Measurements from ENCODE around the gene LAMC2.
A peak's percentile ranks its signal among the peaks of the same experiment; 100 is the strongest.
"Not testable (repeated sequence)": the region's sequence is repeated elsewhere in the genome, so short reads cannot be mapped to it uniquely, and the experiment has no call there.

LAMC2 gene

DNA sequence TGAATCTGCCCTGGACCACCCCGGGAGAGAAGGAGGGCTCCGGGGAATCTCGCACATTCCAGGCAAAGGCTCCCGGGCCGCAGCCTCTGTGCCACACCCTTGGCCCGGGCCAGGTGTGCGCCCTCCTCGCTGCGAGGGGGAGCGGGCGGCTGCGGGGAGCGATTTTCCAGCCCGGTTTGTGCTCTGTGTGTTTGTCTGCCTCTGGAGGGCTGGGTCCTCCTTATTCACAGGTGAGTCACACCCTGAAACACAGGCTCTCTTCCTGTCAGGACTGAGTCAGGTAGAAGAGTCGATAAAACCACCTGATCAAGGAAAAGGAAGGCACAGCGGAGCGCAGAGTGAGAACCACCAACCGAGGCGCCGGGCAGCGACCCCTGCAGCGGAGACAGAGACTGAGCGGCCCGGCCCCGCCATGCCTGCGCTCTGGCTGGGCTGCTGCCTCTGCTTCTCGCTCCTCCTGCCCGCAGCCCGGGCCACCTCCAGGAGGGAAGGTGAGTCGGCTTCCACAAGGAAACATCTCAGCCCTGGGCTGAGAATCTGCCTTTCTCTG is at the start of gene LAMC2:
LAMC2 (plus strand) TSS at position 324 of the 550 bp plus-strand sequence; CDS start at position 413, 89 bp downstream.
- Mint-ChIP-seq H3K4me3 (peak within 1 kb of the TSS; percentile 48), H3K36me3 (peaks cover 3% of the 10 kb centered on the region), H3K9me3 (ENCODE audit: low read depth) (no peaks in the 10 kb centered on the region), H3K27me3 (peaks cover 23% of the 10 kb centered on the region), H3K4me1 (ENCODE audit: low read depth) (peaks cover 12% of the 10 kb centered on the region), H3K27ac (no peak within 1 kb of the TSS)

DNA sequence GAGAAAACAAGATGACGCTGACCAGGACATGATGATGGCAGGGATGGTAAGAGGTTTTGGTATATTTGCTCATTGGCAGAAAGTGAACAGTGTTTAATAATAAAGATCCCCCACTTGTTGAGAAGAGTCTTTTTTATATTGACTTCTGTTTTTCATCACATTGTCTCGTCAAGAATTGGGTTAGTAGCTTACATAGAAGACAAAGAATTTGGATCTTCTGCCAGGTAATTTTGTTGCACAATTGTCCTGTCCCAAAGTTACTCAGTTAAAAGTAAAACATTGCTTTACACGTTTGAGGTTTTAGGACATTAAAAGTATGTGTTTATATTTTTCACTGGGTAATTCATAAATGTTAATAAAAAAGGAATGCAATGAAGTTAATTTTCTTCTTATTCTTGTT is 48.3 kb upstream of the LAMC2 start:
- Mint-ChIP-seq H3K4me1 (ENCODE audit: low read depth) (no peaks in the 10 kb centered on the region), H3K27ac (no peak overlapping the region), H3K4me3 (no peak overlapping the region), H3K27me3 (peaks cover 4% of the 10 kb centered on the region), H3K36me3 (no peaks in the 10 kb centered on the region), H3K9me3 (ENCODE audit: low read depth) (no peaks in the 10 kb centered on the region)

DNA sequence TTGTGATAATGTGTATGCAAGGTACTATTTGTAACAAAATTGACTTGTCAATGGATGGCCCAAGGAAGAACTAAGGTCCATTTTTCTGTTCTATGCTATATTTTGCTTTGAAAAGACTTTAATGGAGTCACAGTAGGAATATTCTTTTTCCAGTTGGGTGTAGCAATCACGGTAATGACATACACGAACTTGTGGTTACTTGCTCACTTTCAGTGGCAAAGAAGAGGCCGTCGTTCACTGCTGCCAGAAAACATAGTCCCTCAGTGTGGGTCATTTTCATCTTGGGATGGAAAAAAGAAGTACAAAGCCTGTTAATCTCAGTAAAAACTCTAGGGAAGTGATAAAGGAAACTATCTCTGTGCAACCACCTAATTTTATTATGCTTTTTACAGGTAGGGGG is 47.8 kb upstream of the LAMC2 start:
- Mint-ChIP-seq H3K4me3 (no peak overlapping the region), H3K4me1 (ENCODE audit: low read depth) (no peaks in the 10 kb centered on the region), H3K27ac (no peak overlapping the region), H3K9me3 (ENCODE audit: low read depth) (no peaks in the 10 kb centered on the region), H3K27me3 (peaks cover 4% of the 10 kb centered on the region), H3K36me3 (no peaks in the 10 kb centered on the region)

DNA sequence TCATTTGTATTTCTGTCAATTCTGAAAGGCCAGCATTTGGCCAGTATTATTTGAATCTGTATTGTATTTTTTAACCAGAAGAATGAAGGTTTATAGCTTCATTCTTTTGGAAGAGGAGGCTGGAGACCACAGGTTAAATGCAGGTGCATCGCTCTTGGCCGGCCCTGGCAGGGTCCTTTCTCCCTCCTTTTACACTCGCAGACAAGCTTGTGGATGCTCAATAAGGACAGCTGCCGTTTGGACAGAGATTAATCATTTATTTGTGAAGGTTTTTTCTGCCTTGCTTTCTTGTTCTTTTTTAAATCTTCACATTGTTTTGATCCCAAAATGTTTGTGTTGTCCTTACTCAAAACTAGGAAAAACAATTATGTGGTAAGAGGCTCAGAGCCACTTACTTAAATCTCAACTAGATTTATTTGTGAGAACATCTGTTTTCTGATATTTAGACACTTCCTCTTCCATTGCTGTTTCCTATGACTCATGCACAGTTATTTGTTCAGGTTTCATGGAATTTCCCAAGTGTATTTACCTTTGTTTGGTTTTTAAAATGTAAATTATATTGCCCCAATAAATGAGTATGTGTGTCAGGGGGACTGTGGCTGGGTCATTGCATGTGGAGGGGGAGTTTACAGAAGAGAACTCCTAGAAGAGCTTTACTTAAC is 46.7 kb upstream of the LAMC2 start:
- no peak overlapping the region for H3K27ac Mint-ChIP-seq
- no peaks in the 10 kb centered on the region for H3K9me3 Mint-ChIP-seq (ENCODE audit: low read depth)
- no peaks in the 10 kb centered on the region for H3K36me3 Mint-ChIP-seq
- H3K4me1 Mint-ChIP-seq (ENCODE audit: low read depth), result no peaks in the 10 kb centered on the region
- peaks cover 4% of the 10 kb centered on the region for H3K27me3 Mint-ChIP-seq
- H3K4me3 Mint-ChIP-seq, result no peak overlapping the region

DNA sequence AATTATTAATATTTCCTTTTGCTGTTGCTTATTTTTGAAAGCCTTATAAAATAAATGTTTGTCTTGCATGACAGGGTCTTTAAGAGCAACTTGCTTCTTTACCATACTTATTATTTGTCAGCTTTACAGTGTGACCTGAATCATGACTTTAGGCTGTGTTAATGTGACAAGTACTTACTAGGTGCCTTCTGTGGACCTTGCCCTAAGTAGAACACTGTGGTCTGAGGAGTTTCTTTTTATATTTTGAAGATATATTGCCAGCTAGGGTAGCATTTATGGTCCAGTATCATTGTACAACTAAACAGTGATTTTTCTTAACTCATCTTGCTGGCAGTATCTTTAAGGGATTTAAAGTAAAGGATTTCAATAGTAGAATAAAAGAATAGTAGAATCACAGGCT is 45.4 kb upstream of the LAMC2 start:
- Mint-ChIP-seq H3K27ac (no peak overlapping the region), H3K4me3 (no peak overlapping the region), H3K9me3 (ENCODE audit: low read depth) (no peaks in the 10 kb centered on the region), H3K36me3 (no peaks in the 10 kb centered on the region), H3K27me3 (peaks cover 3% of the 10 kb centered on the region), H3K4me1 (ENCODE audit: low read depth) (no peaks in the 10 kb centered on the region)

DNA sequence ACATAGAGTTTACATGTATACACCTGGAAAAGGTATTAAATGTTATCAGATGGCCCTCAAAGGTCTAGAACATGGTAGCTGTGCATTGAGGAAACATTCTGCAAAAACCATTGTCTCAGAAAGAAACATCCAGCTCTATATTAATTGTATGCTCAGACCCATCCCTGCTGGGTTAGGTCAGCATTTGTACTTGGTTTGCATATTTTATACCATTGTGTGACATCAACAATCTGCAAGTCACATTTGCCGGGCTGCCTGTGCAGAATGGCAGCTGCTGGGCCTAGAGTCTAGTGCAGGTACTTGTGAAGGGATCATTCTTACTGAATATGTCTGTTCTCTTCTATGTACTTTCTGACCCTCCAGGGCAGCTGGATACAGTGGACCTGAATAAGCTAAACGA is 43.9 kb upstream of the LAMC2 start:
- Mint-ChIP-seq H3K4me1 (ENCODE audit: low read depth) (no peaks in the 10 kb centered on the region), H3K36me3 (no peaks in the 10 kb centered on the region), H3K27ac (no peak overlapping the region), H3K27me3 (peaks cover 2% of the 10 kb centered on the region), H3K9me3 (ENCODE audit: low read depth) (no peaks in the 10 kb centered on the region), H3K4me3 (no peak overlapping the region)

DNA sequence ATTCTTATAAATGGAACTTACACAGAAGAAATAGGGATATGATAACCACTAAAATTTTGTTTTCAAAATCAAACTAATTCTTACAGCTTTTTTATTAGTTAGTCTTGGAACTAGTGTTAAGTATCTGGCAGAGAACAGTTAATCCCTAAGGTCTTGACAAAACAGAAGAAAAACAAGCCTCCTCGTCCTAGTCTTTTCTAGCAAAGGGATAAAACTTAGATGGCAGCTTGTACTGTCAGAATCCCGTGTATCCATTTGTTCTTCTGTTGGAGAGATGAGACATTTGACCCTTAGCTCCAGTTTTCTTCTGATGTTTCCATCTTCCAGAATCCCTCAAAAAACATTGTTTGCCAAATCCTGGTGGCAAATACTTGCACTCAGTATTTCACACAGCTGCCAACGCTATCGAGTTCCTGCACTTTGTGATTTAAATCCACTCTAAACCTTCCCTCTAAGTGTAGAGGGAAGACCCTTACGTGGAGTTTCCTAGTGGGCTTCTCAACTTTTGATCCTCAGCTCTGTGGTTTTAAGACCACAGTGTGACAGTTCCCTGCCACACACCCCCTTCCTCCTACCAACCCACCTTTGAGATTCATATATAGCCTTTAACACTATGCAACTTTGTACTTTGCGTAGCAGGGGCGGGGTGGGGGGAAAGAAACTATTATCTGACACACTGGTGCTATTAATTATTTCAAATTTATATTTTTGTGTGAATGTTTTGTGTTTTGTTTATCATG is 42.3 kb upstream of the LAMC2 start:
- peaks cover 2% of the 10 kb centered on the region for H3K27me3 Mint-ChIP-seq
- H3K36me3 Mint-ChIP-seq, result no peaks in the 10 kb centered on the region
- H3K4me3 Mint-ChIP-seq, result no peak overlapping the region
- H3K4me1 Mint-ChIP-seq (ENCODE audit: low read depth), result no peaks in the 10 kb centered on the region
- no peak overlapping the region for H3K27ac Mint-ChIP-seq
- H3K9me3 Mint-ChIP-seq (ENCODE audit: low read depth), result no peaks in the 10 kb centered on the region

DNA sequence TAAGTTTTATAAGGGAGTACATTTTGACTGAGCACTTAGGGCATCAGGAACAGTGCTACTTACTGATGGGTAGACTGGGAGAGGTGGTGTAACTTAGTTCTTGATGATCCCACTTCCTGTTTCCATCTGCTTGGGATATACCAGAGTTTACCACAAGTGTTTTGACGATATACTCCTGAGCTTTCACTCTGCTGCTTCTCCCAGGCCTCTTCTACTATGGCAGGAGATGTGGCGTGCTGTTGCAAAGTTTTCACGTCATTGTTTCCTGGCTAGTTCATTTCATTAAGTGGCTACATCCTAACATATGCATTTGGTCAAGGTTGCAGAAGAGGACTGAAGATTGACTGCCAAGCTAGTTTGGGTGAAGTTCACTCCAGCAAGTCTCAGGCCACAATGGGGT is 41.3 kb upstream of the LAMC2 start:
- H3K4me3 Mint-ChIP-seq, result no peak overlapping the region
- no peaks in the 10 kb centered on the region for H3K9me3 Mint-ChIP-seq (ENCODE audit: low read depth)
- H3K27ac Mint-ChIP-seq, result no peak overlapping the region
- peaks cover 2% of the 10 kb centered on the region for H3K27me3 Mint-ChIP-seq
- no peaks in the 10 kb centered on the region for H3K36me3 Mint-ChIP-seq
- no peaks in the 10 kb centered on the region for H3K4me1 Mint-ChIP-seq (ENCODE audit: low read depth)

DNA sequence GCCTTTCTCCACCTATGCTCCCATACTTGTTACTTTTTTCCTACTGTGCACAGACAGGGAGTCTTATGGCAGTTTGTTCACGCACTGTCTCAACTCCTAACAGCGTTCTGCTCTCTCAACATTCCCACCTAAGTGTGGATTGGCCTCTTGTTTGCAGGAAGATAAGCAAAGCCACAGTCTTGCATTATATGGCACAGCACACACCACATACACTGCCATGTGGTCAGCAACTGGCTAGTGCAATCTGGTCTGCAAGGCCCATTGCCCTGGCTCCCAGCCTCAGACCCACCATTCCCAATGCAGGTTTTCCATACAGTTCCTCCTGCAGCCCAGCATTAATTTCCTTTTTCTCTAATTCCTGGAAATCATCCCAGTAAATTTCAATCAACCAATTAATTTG is 38.3 kb upstream of the LAMC2 start:
- H3K4me1 Mint-ChIP-seq (ENCODE audit: low read depth), result no peaks in the 10 kb centered on the region

DNA sequence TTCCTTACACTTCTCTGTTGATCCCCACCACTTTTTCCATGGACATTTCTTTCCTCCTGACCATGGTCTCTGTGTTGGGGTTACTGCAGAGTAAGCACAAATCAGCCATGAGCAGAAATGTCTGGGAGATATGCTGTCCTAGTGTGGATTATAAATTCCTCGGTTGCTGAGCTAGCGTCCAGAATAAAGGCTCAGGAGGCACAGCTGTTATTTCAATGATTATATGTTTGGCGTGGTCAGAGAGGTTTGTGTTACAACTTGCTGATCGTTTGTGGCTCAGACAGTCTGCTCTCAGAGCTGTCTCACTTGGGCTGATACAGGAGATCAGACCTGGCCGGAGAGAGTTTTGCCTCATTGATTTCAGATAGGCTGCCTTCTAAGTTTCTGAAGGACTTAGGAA is 37.5 kb upstream of the LAMC2 start:
- H3K4me3 Mint-ChIP-seq, result no peak overlapping the region
- H3K9me3 Mint-ChIP-seq (ENCODE audit: low read depth), result no peaks in the 10 kb centered on the region
- H3K36me3 Mint-ChIP-seq, result no peaks in the 10 kb centered on the region
- H3K27ac Mint-ChIP-seq, result no peak overlapping the region
- no peaks in the 10 kb centered on the region for H3K4me1 Mint-ChIP-seq (ENCODE audit: low read depth)
- peaks cover 6% of the 10 kb centered on the region for H3K27me3 Mint-ChIP-seq

More for the DNA sequence above, 38.3 kb upstream of the LAMC2 start:
- no peak overlapping the region for H3K27ac Mint-ChIP-seq
- H3K36me3 Mint-ChIP-seq, result no peaks in the 10 kb centered on the region
- H3K9me3 Mint-ChIP-seq (ENCODE audit: low read depth), result no peaks in the 10 kb centered on the region
- H3K4me3 Mint-ChIP-seq, result no peak overlapping the region
- H3K27me3 Mint-ChIP-seq, result peaks cover 3% of the 10 kb centered on the region

DNA sequence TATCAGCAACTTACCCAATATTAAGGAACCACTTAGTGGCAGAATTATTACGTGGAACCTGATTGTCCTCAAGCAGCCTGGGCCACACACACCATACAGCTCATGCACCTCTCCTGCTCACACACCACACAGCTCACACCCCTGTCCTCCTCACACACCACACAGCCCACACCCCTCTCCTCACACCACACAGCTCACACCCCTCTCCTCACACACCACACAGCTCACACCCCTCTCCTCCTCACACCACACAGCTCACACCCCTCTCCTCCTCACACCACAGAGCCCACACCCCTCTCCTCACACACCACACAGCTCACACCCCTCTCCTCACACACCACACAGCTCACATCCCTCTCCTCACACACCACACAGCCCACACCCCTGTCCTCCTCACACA is 36.8 kb upstream of the LAMC2 start:
- Mint-ChIP-seq H3K4me1 (ENCODE audit: low read depth) (no peaks in the 10 kb centered on the region), H3K27me3 (peaks cover 10% of the 10 kb centered on the region), H3K27ac (no peak overlapping the region), H3K36me3 (no peaks in the 10 kb centered on the region), H3K9me3 (ENCODE audit: low read depth) (no peaks in the 10 kb centered on the region), H3K4me3 (no peak overlapping the region)

DNA sequence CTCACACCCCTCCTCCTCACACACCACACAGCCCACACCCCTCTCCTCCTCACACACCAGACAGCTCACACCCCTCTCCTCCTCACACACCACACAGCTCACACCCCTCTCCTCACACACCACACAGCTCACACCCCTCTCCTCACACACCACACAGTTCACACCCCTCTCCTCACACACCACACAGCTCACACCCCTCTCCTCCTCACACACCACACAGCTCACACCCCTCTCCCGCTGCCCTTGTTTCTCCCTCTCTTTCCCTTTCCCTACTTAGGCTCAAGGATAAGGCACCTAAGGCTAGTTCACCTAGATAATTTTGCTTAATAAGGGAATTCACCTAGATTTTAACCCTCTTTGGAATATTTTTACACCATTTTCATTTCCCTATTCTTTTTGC is 36.0 kb upstream of the LAMC2 start:
- not testable (repeated sequence) for H3K9me3 Mint-ChIP-seq (ENCODE audit: low read depth); H3K4me1 Mint-ChIP-seq (ENCODE audit: low read depth); H3K27ac Mint-ChIP-seq; H3K36me3 Mint-ChIP-seq; H3K4me3 Mint-ChIP-seq; H3K27me3 Mint-ChIP-seq

DNA sequence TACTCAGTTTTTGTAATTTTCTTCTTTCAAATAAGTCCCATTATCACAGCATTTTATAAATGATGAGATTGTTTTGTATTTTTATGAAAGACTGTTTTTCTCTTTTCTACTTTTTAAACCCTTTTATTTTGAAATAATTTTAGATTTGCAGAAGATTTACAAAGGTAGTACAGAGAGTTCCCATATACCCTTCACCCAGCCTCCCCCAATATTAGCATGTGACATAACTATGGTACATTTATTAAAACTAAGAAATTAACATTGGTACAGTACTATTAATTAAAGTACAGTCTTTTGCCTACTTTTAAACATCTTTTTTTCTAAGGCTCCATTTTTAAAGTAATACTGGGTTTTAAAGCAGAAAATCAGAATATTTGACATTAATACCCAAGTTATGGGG is 35.6 kb upstream of the LAMC2 start:
- Mint-ChIP-seq H3K27me3 (peaks cover 10% of the 10 kb centered on the region), H3K36me3 (no peaks in the 10 kb centered on the region), H3K9me3 (ENCODE audit: low read depth) (no peaks in the 10 kb centered on the region), H3K4me3 (no peak overlapping the region), H3K4me1 (ENCODE audit: low read depth) (no peaks in the 10 kb centered on the region), H3K27ac (no peak overlapping the region)

DNA sequence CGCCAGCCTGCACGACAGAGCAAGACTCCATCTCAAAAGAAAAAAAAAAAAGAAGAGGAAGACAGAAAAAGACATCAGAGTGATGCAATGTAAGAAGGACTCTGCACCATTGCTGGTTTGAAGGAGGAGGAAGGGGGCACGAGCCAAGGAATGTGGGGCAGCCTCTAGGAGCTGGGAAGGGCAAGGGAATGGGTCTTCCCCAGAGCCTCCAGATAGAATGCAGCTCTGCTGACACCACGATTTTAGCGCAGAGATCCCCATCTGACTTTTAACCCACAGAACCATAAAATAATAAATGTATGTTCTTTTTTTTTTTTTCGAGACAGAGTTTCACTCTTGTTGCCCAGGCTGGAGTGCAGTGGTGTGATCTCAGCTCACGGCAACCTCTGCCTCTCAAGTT is 33.9 kb upstream of the LAMC2 start:
- no peaks in the 10 kb centered on the region for H3K4me1 Mint-ChIP-seq (ENCODE audit: low read depth)
- no peaks in the 10 kb centered on the region for H3K9me3 Mint-ChIP-seq (ENCODE audit: low read depth)
- H3K27me3 Mint-ChIP-seq, result peaks cover 11% of the 10 kb centered on the region
- H3K4me3 Mint-ChIP-seq, result no peak overlapping the region
- no peak overlapping the region for H3K27ac Mint-ChIP-seq
- H3K36me3 Mint-ChIP-seq, result no peaks in the 10 kb centered on the region

DNA sequence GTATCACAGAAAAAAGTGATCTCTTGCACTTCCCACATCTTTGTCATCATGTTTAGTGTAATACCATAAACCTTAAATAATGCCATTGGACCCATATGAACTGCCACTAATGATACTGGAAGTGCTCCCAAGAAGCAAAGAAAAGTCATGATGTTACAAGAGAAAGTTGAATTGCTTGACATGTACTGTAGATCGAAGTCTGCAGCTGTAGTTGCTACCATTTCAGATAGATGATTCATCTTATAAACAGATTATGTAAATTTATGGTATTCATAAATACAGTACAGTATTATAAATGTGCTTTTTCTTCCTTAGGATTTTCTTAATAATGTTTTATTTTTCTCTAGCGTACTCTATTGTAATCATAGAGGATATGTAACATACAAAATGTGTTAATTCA is 30.1 kb upstream of the LAMC2 start:
- H3K27me3 Mint-ChIP-seq, result peaks cover 11% of the 10 kb centered on the region
- H3K27ac Mint-ChIP-seq, result no peak overlapping the region
- H3K9me3 Mint-ChIP-seq (ENCODE audit: low read depth), result no peaks in the 10 kb centered on the region
- no peaks in the 10 kb centered on the region for H3K36me3 Mint-ChIP-seq
- no peaks in the 10 kb centered on the region for H3K4me1 Mint-ChIP-seq (ENCODE audit: low read depth)
- no peak overlapping the region for H3K4me3 Mint-ChIP-seq

DNA sequence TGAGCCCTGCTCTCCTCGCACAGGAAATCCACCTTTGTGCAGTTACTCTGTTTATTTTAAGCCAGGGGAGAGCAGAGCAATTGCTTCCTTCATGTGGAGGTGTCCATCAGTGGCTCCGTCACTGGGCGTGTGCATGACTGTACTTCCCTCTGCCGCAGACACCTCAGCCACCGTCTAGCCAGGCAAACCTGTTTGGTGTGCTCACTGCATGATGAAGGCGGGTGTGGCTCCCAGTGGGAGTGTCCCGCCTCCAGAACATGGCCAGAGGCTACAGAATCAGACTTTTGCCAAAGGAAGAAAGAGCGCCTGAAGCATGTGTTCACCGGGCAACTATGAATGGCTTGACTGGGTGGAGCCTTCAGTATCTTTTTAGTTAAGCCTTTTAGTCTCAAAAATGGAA is 26.1 kb upstream of the LAMC2 start:
- H3K4me3 Mint-ChIP-seq, result no peak overlapping the region
- no peaks in the 10 kb centered on the region for H3K4me1 Mint-ChIP-seq (ENCODE audit: low read depth)
- no peaks in the 10 kb centered on the region for H3K9me3 Mint-ChIP-seq (ENCODE audit: low read depth)
- H3K36me3 Mint-ChIP-seq, result no peaks in the 10 kb centered on the region
- H3K27ac Mint-ChIP-seq, result no peak overlapping the region
- H3K27me3 Mint-ChIP-seq, result peaks cover 2% of the 10 kb centered on the region

Measured in activated naive CD8-positive, alpha-beta T cell (primary cell).